GM21423 (cell line): ENCODE results near the gene FAM9C.
"Not testable (repeated sequence)": the region's sequence is repeated elsewhere in the genome, so short reads cannot be mapped to it uniquely, and the experiment has no call there.

Experiments used
- ATAC-seq: cut with Tn5 transposase; IDR thresholded peaks from one replicate; pipeline ENCODE4 v1.9.1; 2021; ENCODE audit warnings: mild to moderate bottlenecking, moderate library complexity; ENCODE audit not compliant: unreplicated experiment

Gene FAM9C

GRCh38 chrX:13043938-13044337, 482 bp downstream of the FAM9C start:
- ATAC-seq, result no peak

- no peak for ATAC-seq
Measured at GRCh38 chrX:13043138-13043537, 1.3 kb downstream of the FAM9C start.

GRCh38 chrX:13036896-13037295, 7.5 kb downstream of the FAM9C start:
- ATAC-seq, result no peak

GRCh38 chrX:13033193-13033592, 11.2 kb downstream of the FAM9C start:
- no peak for ATAC-seq

- ATAC-seq, result no peak
Measured at GRCh38 chrX:13029887-13030771, 14.3 kb downstream of the FAM9C start.

- no peak for ATAC-seq
Measured at GRCh38 chrX:13029637-13029886, 14.9 kb downstream of the FAM9C start.

- ATAC-seq, result no peak
Measured at GRCh38 chrX:13028871-13029636, 15.4 kb downstream of the FAM9C start.

- no peak for ATAC-seq
Measured at GRCh38 chrX:13026877-13027652, 17.4 kb downstream of the FAM9C start.

- ATAC-seq, result no peak
Measured at GRCh38 chrX:13024986-13025385, 19.4 kb downstream of the FAM9C start.

- no peak for ATAC-seq
Measured at GRCh38 chrX:13023979-13024378, 20.4 kb downstream of the FAM9C start.

GRCh38 chrX:13023567-13023966, 20.9 kb downstream of the FAM9C start:
- ATAC-seq, result no peak

GRCh38 chrX:13022926-13023325, 21.5 kb downstream of the FAM9C start:
- ATAC-seq, result no peak

GRCh38 chrX:13016731-13017130, 27.7 kb downstream of the FAM9C start:
- not testable (repeated sequence) for ATAC-seq

GRCh38 chrX:13015536-13016236, 28.7 kb downstream of the FAM9C start:
- ATAC-seq, result no peak

- peak; percentile 28 for ATAC-seq
Measured at GRCh38 chrX:13014111-13015096, 30.0 kb downstream of the FAM9C start.

GRCh38 chrX:13013363-13014110, 30.9 kb downstream of the FAM9C start:
- peak; percentile 71 for ATAC-seq

- no peak for ATAC-seq
Measured at GRCh38 chrX:13010546-13010945, 33.9 kb downstream of the FAM9C start.

- ATAC-seq, result no peak
Measured at GRCh38 chrX:13009844-13010243, 34.6 kb downstream of the FAM9C start.

GRCh38 chrX:13009273-13009672, 35.1 kb downstream of the FAM9C start:
- ATAC-seq, result no peak
